Natural killer cell (primary cell): ENCODE data around the gene NRCAM. TPM values are rescaled to one million over a fixed set of nuclear protein-coding genes. Genes with fewer than 3 reads are reported as not detected.

ENCODE experiments used
- ATAC-seq, 3 donors: fragments of 150-1000 bp in 2 of 3; fragments of 200-7000 bp in 1 of 3; cut with Tn5 transposase; 1 replicate in 1 of 3; 2 replicates in 2 of 3; pipeline ENCODE4 v1.10.0; 2021; ENCODE audit warnings: mild to moderate bottlenecking in 2 of 3, moderate library complexity in 2 of 3
- DNase-seq, 2 donors: peaks; one replicate each; pipeline versions ENCODE4 v3.0.0 to v3.0.0-alpha.2; 2013 to 2021; ENCODE audit warnings: mixed read lengths in 1 of 2
- H3K27ac ChIP-seq: one replicate; pipeline ENCODE4 v1.5.1; 2013; ENCODE audit warnings: mild to moderate bottlenecking, low read length
- H3K27me3 ChIP-seq: one replicate; pipeline ENCODE4 v1.6.1; 2013; ENCODE audit warnings: low read length; ENCODE audit not compliant: control insufficient read depth, insufficient read depth
- H3K36me3 ChIP-seq: one replicate; pipeline ENCODE4 v1.6.1; 2013; ENCODE audit warnings: low read length; ENCODE audit not compliant: control insufficient read depth, insufficient read depth
- H3K4me1 ChIP-seq: one replicate; pipeline ENCODE4 v1.6.1; 2013; ENCODE audit warnings: low read length; ENCODE audit not compliant: control insufficient read depth, insufficient read depth
- H3K4me3 ChIP-seq: one replicate; pipeline ENCODE4 v1.5.1; 2013; ENCODE audit warnings: low read length
- H3K9me3 ChIP-seq: one replicate; pipeline ENCODE4 v1.6.1; 2013; ENCODE audit warnings: low read length; ENCODE audit not compliant: control insufficient read depth, insufficient read depth
- H3K27ac Mint-ChIP-seq, 2 donors: one replicate each; pipeline ENCODE4 v1.8.0; 2022; ENCODE audit warnings: mild to moderate bottlenecking in 2 of 2, mixed read lengths in 2 of 2, moderate library complexity in 1 of 2
- H3K27me3 Mint-ChIP-seq, 2 donors: one replicate each; pipeline ENCODE4 v1.8.0; 2022; ENCODE audit warnings: low read depth in 2 of 2, mixed read lengths in 2 of 2
- H3K36me3 Mint-ChIP-seq: one replicate; pipeline ENCODE4 v1.8.0; 2022; ENCODE audit warnings: mixed read lengths
- H3K4me1 Mint-ChIP-seq, 2 donors: one replicate each; pipeline ENCODE4 v1.8.0; 2022; ENCODE audit warnings: mixed read lengths in 2 of 2
- H3K4me3 Mint-ChIP-seq: one replicate; pipeline ENCODE4 v1.8.0; 2022; ENCODE audit warnings: mild to moderate bottlenecking, moderate library complexity, mixed read lengths
- H3K9me3 Mint-ChIP-seq, 2 donors: one replicate each; pipeline ENCODE4 v1.8.0; 2022; ENCODE audit warnings: mixed read lengths in 2 of 2
- whole genome bisulfite sequencing: methylation state at CpG from one replicate; pipeline ENCODE4 v1.1.7; 2013; ENCODE audit warnings: missing lambda C conversion rate; ENCODE audit not compliant: insufficient coverage; 5-methylcytosine and 5-hydroxymethylcytosine counted together
- intact Hi-C: fragments of 100-400 bp; cut with micrococcal nuclease; formaldehyde crosslinking; loops from one replicate; pipeline ENCODE4 v1.14.2; 2022
- total RNA-seq, 4 donors: library from RNA; stranded (reverse); fragments of 120-200 nt in 1 of 4; gene quantifications; one replicate each; pipeline versions ENCODE4 v1.2.3 to v1.2.4, GENCODE V29; 2013 to 2022
- TF ChIP-seq, protein P1 (sequence below): fragments of 200-600 bp; IDR thresholded peaks from one replicate; pipeline ENCODE4 v1.8.0; 2022; ENCODE audit warnings: antibody characterized with exemption

Gene NRCAM
- total RNA-seq, 3 donors from 2014 or later (not counting 1 experiment from before 2014, with no cell fraction given): 0.27 to 0.95 (median 0.52) TPM

- Mint-ChIP-seq H3K27me3 (no peaks in the 10 kb centered on the region), H3K27ac (no peak overlapping the region)
- H3K4me1 ChIP-seq: no peaks in the 10 kb centered on the region
Measured at GRCh38 chr7:108374899-108375298, 81.3 kb downstream of the NRCAM start.

DNA sequence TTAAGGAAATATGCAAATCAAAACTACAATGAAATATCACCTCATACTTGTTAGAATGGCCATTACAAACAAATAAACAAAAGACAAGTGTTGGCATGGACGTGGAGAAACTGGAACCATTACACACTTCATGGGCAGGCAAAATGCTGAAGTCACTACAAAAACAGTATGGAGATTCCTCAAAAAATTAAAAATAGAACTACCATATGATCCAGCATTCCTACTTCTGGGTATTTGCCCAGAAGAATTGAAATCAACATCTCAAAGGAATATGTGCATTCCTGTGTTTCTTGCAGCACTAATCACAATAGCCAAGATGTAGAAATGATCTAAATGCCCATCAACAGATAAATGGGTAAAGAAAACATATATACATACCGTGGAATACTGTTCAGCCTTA, 83.6 kb downstream of the NRCAM start:
- H3K27me3 ChIP-seq: no peaks in the 10 kb centered on the region
- DNase-seq (no peak), ATAC-seq (no peak)
- no peaks in the 10 kb centered on the region for H3K36me3 ChIP-seq
- peaks cover 0 to 3% of the 10 kb centered on the region in 2 donors for H3K27me3 Mint-ChIP-seq
- 91% methylated on average over 1 of the region's 2 CpGs for WGBS
- H3K9me3 Mint-ChIP-seq: peaks cover 2 to 4% of the 10 kb centered on the region in 2 donors
- no peak overlapping the region for H3K27ac ChIP-seq
- no peaks in the 10 kb centered on the region for H3K36me3 Mint-ChIP-seq
- TF ChIP-seq, protein P1, sequence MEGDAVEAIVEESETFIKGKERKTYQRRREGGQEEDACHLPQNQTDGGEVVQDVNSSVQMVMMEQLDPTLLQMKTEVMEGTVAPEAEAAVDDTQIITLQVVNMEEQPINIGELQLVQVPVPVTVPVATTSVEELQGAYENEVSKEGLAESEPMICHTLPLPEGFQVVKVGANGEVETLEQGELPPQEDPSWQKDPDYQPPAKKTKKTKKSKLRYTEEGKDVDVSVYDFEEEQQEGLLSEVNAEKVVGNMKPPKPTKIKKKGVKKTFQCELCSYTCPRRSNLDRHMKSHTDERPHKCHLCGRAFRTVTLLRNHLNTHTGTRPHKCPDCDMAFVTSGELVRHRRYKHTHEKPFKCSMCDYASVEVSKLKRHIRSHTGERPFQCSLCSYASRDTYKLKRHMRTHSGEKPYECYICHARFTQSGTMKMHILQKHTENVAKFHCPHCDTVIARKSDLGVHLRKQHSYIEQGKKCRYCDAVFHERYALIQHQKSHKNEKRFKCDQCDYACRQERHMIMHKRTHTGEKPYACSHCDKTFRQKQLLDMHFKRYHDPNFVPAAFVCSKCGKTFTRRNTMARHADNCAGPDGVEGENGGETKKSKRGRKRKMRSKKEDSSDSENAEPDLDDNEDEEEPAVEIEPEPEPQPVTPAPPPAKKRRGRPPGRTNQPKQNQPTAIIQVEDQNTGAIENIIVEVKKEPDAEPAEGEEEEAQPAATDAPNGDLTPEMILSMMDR: no peak
- H3K4me3 Mint-ChIP-seq: no peak overlapping the region
- H3K4me3 ChIP-seq: no peak overlapping the region
- no peaks in the 10 kb centered on the region for H3K9me3 ChIP-seq
- intact Hi-C loops: no loop called here
- no peaks in the 10 kb centered on the region for H3K4me1 ChIP-seq
- no peaks in the 10 kb centered on the region for H3K4me1 Mint-ChIP-seq
- no peak overlapping the region for H3K27ac Mint-ChIP-seq

More at GRCh38 chr7:108374899-108375298, 81.3 kb downstream of the NRCAM start:
- Histone ChIP-seq H3K27me3 (no peaks in the 10 kb centered on the region), H3K27ac (no peak overlapping the region), H3K36me3 (no peaks in the 10 kb centered on the region), H3K4me3 (no peak overlapping the region), H3K9me3 (no peaks in the 10 kb centered on the region)
- H3K36me3 Mint-ChIP-seq: no peaks in the 10 kb centered on the region
- TF ChIP-seq, protein P1: no peak
- no peak for ATAC-seq
- H3K4me3 Mint-ChIP-seq: no peak overlapping the region
- H3K4me1 Mint-ChIP-seq: no peaks in the 10 kb centered on the region
- H3K9me3 Mint-ChIP-seq: peaks cover 2 to 4% of the 10 kb centered on the region in 2 donors
- intact Hi-C loops: no loop called here
- no peak for DNase-seq

GRCh38 chr7:108370616-108371015, 85.6 kb downstream of the NRCAM start:
- no peak overlapping the region for H3K27ac Mint-ChIP-seq
- Histone ChIP-seq H3K4me3 (no peak overlapping the region), H3K36me3 (no peaks in the 10 kb centered on the region), H3K9me3 (no peaks in the 10 kb centered on the region), H3K27ac (no peak overlapping the region), H3K27me3 (no peaks in the 10 kb centered on the region), H3K4me1 (no peaks in the 10 kb centered on the region)
- DNase-seq (no peak), ATAC-seq (no peak)
- no peaks in the 10 kb centered on the region for H3K4me1 Mint-ChIP-seq
- peaks cover 2 to 4% of the 10 kb centered on the region in 2 donors for H3K9me3 Mint-ChIP-seq
- 81% methylated on average over 1 of the region's 2 CpGs for WGBS
- TF ChIP-seq, protein P1: no peak
- intact Hi-C loops: no loop called here
- H3K4me3 Mint-ChIP-seq: no peak overlapping the region
- peaks cover 0 to 3% of the 10 kb centered on the region in 2 donors for H3K27me3 Mint-ChIP-seq
- H3K36me3 Mint-ChIP-seq: no peaks in the 10 kb centered on the region

GRCh38 chr7:108368466-108368865, 87.8 kb downstream of the NRCAM start:
- TF ChIP-seq, protein P1: no peak
- no peaks in the 10 kb centered on the region for H3K9me3 ChIP-seq
- H3K4me3 ChIP-seq: no peak overlapping the region
- Mint-ChIP-seq H3K4me3 (no peak overlapping the region), H3K27ac (no peak overlapping the region), H3K9me3 (peaks cover 2 to 4% of the 10 kb centered on the region in 2 donors), H3K27me3 (peaks cover 0 to 3% of the 10 kb centered on the region in 2 donors), H3K4me1 (no peaks in the 10 kb centered on the region), H3K36me3 (no peaks in the 10 kb centered on the region)
- no peaks in the 10 kb centered on the region for H3K36me3 ChIP-seq
- no peak overlapping the region for H3K27ac ChIP-seq
- H3K4me1 ChIP-seq: no peaks in the 10 kb centered on the region
- 88% methylated on average over 3 of the region's 5 CpGs for WGBS
- intact Hi-C loops: no loop called here
- ATAC-seq: no peak
- no peak for DNase-seq
- no peaks in the 10 kb centered on the region for H3K27me3 ChIP-seq
